GM18526 (cell line): ENCODE results near the gene AFAP1L1.

Experiments
- POLR2A ChIP-seq: IDR thresholded peaks from 3 replicates; pipeline ENCODE4 v1.6.1; 2011; ENCODE audit not compliant: insufficient read length; ENCODE audit errors: extremely low read depth

AFAP1L1 gene

DNA sequence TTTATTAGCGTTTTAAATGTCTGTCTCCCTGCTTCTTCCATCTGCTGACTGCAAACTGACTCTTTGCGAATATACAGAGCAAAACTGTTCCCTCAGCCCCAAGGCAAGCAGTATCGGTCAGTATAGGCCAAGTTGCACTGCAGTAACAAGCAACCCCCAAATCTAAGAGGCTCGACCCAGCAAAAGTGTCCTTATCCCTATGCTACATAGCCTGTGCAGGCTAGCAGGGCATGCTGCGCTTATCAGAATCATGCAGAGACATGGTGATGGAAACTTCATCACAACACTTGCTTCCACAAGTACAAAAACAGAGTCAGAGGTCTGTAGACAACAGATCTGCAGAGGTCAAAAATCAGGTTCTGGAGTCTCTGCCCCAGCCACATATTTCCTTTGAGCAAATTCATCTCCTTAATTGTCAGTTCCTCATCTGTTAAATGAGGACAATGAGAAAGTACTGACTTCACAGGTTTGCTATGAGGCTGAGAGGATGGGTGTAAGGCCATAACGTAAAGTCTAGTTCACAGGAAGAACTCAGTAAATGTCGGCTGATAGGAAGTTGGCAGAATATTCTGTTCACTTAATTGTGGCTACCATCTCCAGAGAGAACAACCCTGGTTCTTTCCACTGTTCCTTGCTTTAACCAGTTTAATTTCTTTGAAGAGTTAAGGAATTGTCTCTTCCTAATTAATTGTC, 117.0 kb downstream of the AFAP1L1 start:
- TF ChIP-seq POLR2A, result no peak

DNA sequence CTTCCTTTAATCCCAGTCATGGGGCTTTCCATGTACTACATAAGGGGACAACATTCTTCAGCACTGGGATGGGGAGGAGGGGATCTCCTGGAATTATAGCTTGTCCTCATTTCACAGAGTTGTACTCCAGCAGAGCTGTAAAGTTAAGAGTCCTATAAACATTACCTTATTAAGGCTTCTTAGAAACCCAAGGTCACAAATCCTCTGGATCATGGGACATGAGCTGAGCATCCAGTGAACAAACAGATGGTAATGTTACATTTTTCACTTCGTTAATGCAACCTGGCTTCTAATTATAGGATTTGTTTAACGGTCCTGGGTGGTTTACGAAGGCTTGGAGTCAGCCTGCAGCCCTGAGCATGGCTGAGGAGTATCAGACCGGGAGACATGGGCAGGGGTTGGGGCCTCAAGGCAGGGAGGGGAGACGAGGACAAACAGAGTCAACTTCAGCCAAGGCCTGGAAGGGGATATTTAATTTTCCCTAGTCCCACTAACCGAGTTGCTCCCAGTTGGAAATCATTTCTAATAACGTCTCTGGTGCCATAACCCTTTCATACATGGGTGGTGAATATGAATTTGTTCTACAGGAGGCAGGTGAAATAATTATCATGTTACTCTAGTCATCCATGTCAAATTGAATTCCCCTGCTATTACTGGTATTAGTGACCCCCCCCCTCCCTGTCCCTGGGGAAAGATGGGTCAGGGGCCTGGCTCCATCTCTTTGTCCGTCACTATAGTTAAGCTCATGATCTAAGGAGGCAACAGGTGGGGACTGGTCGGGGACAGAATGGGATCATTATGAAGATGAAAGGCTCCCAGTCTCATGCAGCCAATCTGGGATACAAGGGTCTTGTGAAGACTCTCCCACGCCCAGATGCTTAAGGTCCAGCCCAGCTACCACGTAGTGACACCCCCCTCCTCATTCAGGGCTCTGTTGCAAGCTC, 118.2 kb downstream of the AFAP1L1 start:
- TF ChIP-seq POLR2A, result no peak
